Stimulated activated CD4-positive, alpha-beta T cell treated with anti-CD3 and anti-CD28 coated beads, Interleukin-12 subunit alpha, Interleukin-12 subunit beta, amount 100 ng/mL, for 4 hours (primary cell): ENCODE results near the gene TXNRD1.
"Not testable (repeated sequence)": the region's sequence is repeated elsewhere in the genome, so short reads cannot be mapped to it uniquely, and the experiment has no call there.

Source experiments
- DNase-seq: peaks from one replicate; pipeline ENCODE4 v3.0.0-alpha.2; 2020

TXNRD1 gene

GRCh38 chr12:104243551-104243950 is 28.0 kb downstream of the TXNRD1 start:
- DNase-seq = no peak

- DNase-seq = no peak
Observed at GRCh38 chr12:104243971-104244370, 28.4 kb downstream of the TXNRD1 start.

GRCh38 chr12:104247698-104248097 is 32.1 kb downstream of the TXNRD1 start:
- no peak for DNase-seq

GRCh38 chr12:104248444-104248843 is 32.9 kb downstream of the TXNRD1 start:
- DNase-seq = no peak

- no peak for DNase-seq
Observed at GRCh38 chr12:104249017-104249416, 33.4 kb downstream of the TXNRD1 start.

- DNase-seq = no peak
Observed at GRCh38 chr12:104249898-104250297, 34.3 kb downstream of the TXNRD1 start.

- no peak for DNase-seq
Observed at GRCh38 chr12:104250366-104251125, 35.0 kb downstream of the TXNRD1 start.

- no peak for DNase-seq
Observed at GRCh38 chr12:104257913-104258472, 42.4 kb downstream of the TXNRD1 start.

GRCh38 chr12:104258476-104259067 is 43.0 kb downstream of the TXNRD1 start:
- DNase-seq = no peak

GRCh38 chr12:104263026-104263425 is 47.4 kb downstream of the TXNRD1 start:
- no peak for DNase-seq

GRCh38 chr12:104263580-104264358 is 48.2 kb downstream of the TXNRD1 start:
- DNase-seq = no peak

- not testable (repeated sequence) for DNase-seq
Observed at GRCh38 chr12:104265436-104265835, 49.9 kb downstream of the TXNRD1 start.

GRCh38 chr12:104272938-104273337 is 57.4 kb downstream of the TXNRD1 start:
- DNase-seq = no peak

- no peak for DNase-seq
Observed at GRCh38 chr12:104273503-104273902, 57.9 kb downstream of the TXNRD1 start.

- DNase-seq = no peak
Observed at GRCh38 chr12:104274811-104275210, 59.2 kb downstream of the TXNRD1 start.

GRCh38 chr12:104275689-104276088 is 60.1 kb downstream of the TXNRD1 start:
- no peak for DNase-seq

- DNase-seq = no peak
Observed at GRCh38 chr12:104276273-104277131, 60.9 kb downstream of the TXNRD1 start.

GRCh38 chr12:104279164-104279563 is 63.6 kb downstream of the TXNRD1 start:
- DNase-seq = no peak

GRCh38 chr12:104280111-104280510 is 64.5 kb downstream of the TXNRD1 start:
- DNase-seq = no peak

- DNase-seq = no peak
Observed at GRCh38 chr12:104280717-104281458, 65.3 kb downstream of the TXNRD1 start.

- DNase-seq = no peak
Observed at GRCh38 chr12:104281636-104282035, 66.1 kb downstream of the TXNRD1 start.

- DNase-seq = no peak
Observed at GRCh38 chr12:104282109-104282508, 66.5 kb downstream of the TXNRD1 start.
